GM12873 (cell line): ENCODE measurements around the gene GCSAM.

Source experiments
- CTCF ChIP-seq: IDR thresholded peaks from 2 replicates; pipeline ENCODE4 v1.5.1; 2012; ENCODE audit warnings: low read depth, mild to moderate bottlenecking, moderate library complexity, low read length, control low read depth; ENCODE audit not compliant: insufficient read depth; ENCODE audit errors: missing control alignments

GCSAM gene

GRCh38 chr3:112115806-112116383 is 17.2 kb downstream of the GCSAM start:
- no peak for TF ChIP-seq CTCF

- no peak for TF ChIP-seq CTCF
Observed at GRCh38 chr3:112115161-112115739, 17.8 kb downstream of the GCSAM start.

GRCh38 chr3:112114576-112115160 is 18.4 kb downstream of the GCSAM start:
- TF ChIP-seq CTCF = no peak

GRCh38 chr3:112111785-112112402 is 21.2 kb downstream of the GCSAM start:
- peak; percentile 92 for TF ChIP-seq CTCF

- TF ChIP-seq CTCF = no peak
Observed at GRCh38 chr3:112109322-112109721, 23.7 kb downstream of the GCSAM start.

GRCh38 chr3:112104774-112105173 is 28.3 kb downstream of the GCSAM start:
- TF ChIP-seq CTCF = no peak

GRCh38 chr3:112101916-112102315 is 31.1 kb downstream of the GCSAM start:
- no peak for TF ChIP-seq CTCF
